ENCODE measurements around the gene ARRDC4. TPM values are rescaled to one million over a fixed set of nuclear protein-coding genes. Genes with fewer than 3 reads are reported as not detected.

The ARRDC4 gene
- polyA plus RNA-seq, 1 of the 3 experiments (the other 2 are of a cell fraction): 2.3 TPM

DNA sequence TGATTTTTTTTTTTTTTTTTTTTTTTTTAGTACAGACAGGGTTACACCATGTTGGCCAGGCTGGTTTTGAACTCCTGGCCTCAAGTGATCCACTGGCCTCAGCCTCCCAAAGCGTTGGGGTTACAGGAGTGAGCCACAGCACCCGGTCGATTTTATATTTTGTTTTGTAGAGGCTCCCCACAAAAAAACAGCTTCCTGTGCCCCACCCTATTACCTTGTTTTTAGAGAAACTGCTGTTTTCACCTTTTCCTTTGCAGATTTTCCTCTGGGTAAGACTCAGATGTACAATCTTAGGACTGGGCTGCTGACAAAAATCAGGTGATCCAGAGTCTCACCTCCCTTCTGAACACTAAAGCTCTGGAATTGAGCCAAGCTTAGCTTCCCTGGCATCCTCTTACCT lies 20.6 kb downstream of the ARRDC4 start:
- H3K9me3 ChIP-seq: no peaks in the 10 kb centered on the region
- H3K27me3 ChIP-seq (ENCODE audit: insufficient read depth): no peaks in the 10 kb centered on the region
- DNase-seq: no peak
- no peaks in the 10 kb centered on the region for H3K36me3 ChIP-seq (replicated peaks in 1 of 2; ENCODE audit: control insufficient read depth in 1 of 2, insufficient read depth in 2 of 2, low read length in 1 of 2)
- no peak overlapping the region for H3K27ac ChIP-seq (ENCODE audit: low read depth in 2 of 2, low read length in 1 of 2)
- H3K4me3 ChIP-seq (ENCODE audit: low read depth in 2 of 2, low read length in 1 of 2): no peak overlapping the region
- H3K9me2 ChIP-seq: no peaks in the 10 kb centered on the region
- H2AFZ ChIP-seq (ENCODE audit: low read depth): no peak overlapping the region
- TF ChIP-seq, protein P1, sequence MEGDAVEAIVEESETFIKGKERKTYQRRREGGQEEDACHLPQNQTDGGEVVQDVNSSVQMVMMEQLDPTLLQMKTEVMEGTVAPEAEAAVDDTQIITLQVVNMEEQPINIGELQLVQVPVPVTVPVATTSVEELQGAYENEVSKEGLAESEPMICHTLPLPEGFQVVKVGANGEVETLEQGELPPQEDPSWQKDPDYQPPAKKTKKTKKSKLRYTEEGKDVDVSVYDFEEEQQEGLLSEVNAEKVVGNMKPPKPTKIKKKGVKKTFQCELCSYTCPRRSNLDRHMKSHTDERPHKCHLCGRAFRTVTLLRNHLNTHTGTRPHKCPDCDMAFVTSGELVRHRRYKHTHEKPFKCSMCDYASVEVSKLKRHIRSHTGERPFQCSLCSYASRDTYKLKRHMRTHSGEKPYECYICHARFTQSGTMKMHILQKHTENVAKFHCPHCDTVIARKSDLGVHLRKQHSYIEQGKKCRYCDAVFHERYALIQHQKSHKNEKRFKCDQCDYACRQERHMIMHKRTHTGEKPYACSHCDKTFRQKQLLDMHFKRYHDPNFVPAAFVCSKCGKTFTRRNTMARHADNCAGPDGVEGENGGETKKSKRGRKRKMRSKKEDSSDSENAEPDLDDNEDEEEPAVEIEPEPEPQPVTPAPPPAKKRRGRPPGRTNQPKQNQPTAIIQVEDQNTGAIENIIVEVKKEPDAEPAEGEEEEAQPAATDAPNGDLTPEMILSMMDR (IDR thresholded peaks at IDR 0.05): no peak
- TF ChIP-seq RCOR1 (IDR thresholded peaks at IDR 0.05; ENCODE audit: low read length): no peak
- TF ChIP-seq RAD21 (IDR thresholded peaks at IDR 0.05; ENCODE audit: low read length): no peak
- TF ChIP-seq, protein P2, sequence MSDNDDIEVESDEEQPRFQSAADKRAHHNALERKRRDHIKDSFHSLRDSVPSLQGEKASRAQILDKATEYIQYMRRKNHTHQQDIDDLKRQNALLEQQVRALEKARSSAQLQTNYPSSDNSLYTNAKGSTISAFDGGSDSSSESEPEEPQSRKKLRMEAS (IDR thresholded peaks at IDR 0.05; ENCODE audit: low read depth): no peak
- TF ChIP-seq GABPA (IDR thresholded peaks at IDR 0.05; ENCODE audit: low read depth): no peak
- H3K4me2 ChIP-seq: no peak overlapping the region
- WGBS (ENCODE audit: low lambda C conversion rate): 31% methylated on average over 3 of the region's 3 CpGs
- no peaks in the 10 kb centered on the region for H3K79me2 ChIP-seq (ENCODE audit: insufficient read depth)
- H3K9ac ChIP-seq: no peak overlapping the region
- ChIA-PET CTCF (interaction anchor here (0.6 to 1.6 kb wide), 3 partner anchors 15 to 1045 kb away, joined by 3 read pairs; no protein-coding TSS in a partner anchor), POLR2A (no interaction called here)
- H3K4me1 ChIP-seq (ENCODE audit: control insufficient read depth in 1 of 2, insufficient read depth in 2 of 2, low read depth in 1 of 2, low read length in 1 of 2): no peaks in the 10 kb centered on the region; a peak in 1 of 4 replicates
- no peaks in the 10 kb centered on the region for H3F3A ChIP-seq (replicated peaks; ENCODE audit: insufficient read depth)
- no peaks in the 10 kb centered on the region for H4K20me1 ChIP-seq (ENCODE audit: insufficient read depth)

DNA sequence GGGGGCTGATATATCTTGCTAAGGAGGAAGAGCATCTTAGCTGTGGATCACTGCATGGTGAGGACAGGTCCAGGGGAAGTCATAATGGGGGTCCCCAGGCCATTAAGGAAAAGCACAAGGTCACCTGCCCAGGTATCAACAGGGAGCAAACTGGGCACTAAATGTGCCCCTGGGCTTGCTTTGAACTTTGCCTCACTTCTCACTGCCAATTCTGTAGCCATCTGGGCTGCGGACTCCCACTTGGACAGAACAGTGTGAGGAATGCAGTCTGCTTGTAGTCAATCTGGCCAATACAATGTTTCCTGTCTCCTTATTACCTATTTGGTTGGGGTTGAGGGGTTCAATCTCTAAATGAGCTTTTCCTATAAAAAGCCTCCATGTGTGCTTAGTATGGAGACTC lies 21.3 kb downstream of the ARRDC4 start:
- H2AFZ ChIP-seq (ENCODE audit: low read depth): no peak overlapping the region
- H3K9ac ChIP-seq: no peak overlapping the region
- no CpG with 5 or more reads among the region's 1 CpG for WGBS (ENCODE audit: low lambda C conversion rate)
- H3K27ac ChIP-seq (ENCODE audit: low read depth in 2 of 2, low read length in 1 of 2): no peak overlapping the region
- H3F3A ChIP-seq (replicated peaks; ENCODE audit: insufficient read depth): no peaks in the 10 kb centered on the region
- H3K79me2 ChIP-seq (ENCODE audit: insufficient read depth): no peaks in the 10 kb centered on the region
- no peaks in the 10 kb centered on the region for H4K20me1 ChIP-seq (ENCODE audit: insufficient read depth)
- no peaks in the 10 kb centered on the region for H3K9me3 ChIP-seq
- no peak for TF ChIP-seq SIN3A (IDR thresholded peaks at IDR 0.05; ENCODE audit: borderline replicate concordance, low read depth, low read length)
- H3K9me2 ChIP-seq: no peaks in the 10 kb centered on the region
- no peaks in the 10 kb centered on the region for H3K27me3 ChIP-seq (ENCODE audit: insufficient read depth)
- DNase-seq: no peak
- H3K4me3 ChIP-seq (ENCODE audit: low read depth in 2 of 2, low read length in 1 of 2): no peak overlapping the region
- no peak overlapping the region for H3K4me2 ChIP-seq
- ChIA-PET POLR2A (no interaction called here), CTCF (interaction anchor here (1.4 to 1.6 kb wide), 2 partner anchors 14 to 446 kb away, joined by 3 read pairs; no protein-coding TSS in a partner anchor)
- H3K36me3 ChIP-seq (replicated peaks in 1 of 2; ENCODE audit: control insufficient read depth in 1 of 2, insufficient read depth in 2 of 2, low read length in 1 of 2): no peaks in the 10 kb centered on the region
- H3K4me1 ChIP-seq (ENCODE audit: control insufficient read depth in 1 of 2, insufficient read depth in 2 of 2, low read depth in 1 of 2, low read length in 1 of 2): no peaks in the 10 kb centered on the region; a peak in 1 of 4 replicates

DNA sequence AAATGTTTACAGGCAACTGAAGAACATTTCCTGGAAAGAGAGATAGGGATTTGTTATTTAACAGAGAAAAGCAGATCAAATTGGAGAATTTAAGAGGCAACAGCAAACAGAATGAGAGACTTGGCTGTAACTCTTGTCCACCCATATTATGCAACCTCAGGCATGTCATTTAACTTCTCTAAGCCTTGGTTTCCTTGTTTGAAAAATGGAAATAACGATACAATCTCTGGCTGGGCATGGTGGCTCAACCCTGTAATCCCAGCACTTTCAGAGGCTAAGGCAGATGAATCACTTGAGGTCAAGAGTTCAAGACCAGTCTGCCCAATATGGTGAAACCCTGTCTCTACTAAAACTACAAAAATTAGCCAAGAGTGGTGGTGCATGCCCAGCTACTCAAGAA lies 23.7 kb downstream of the ARRDC4 start:
- Histone ChIP-seq H3K27me3 (ENCODE audit: insufficient read depth) (no peaks in the 10 kb centered on the region), H3K9me2 (no peaks in the 10 kb centered on the region), H3K4me1 (ENCODE audit: control insufficient read depth in 1 of 2, insufficient read depth in 2 of 2, low read depth in 1 of 2, low read length in 1 of 2) (no peaks in the 10 kb centered on the region), H3K4me2 (no peak overlapping the region), H3K9me3 (no peaks in the 10 kb centered on the region), H3K79me2 (ENCODE audit: insufficient read depth) (no peaks in the 10 kb centered on the region), H4K20me1 (ENCODE audit: insufficient read depth) (no peaks in the 10 kb centered on the region), H3K27ac (ENCODE audit: low read depth in 2 of 2, low read length in 1 of 2) (no peak overlapping the region), H3K36me3 (replicated peaks in 1 of 2; ENCODE audit: control insufficient read depth in 1 of 2, insufficient read depth in 2 of 2, low read length in 1 of 2) (no peaks in the 10 kb centered on the region), H3K9ac (no peak overlapping the region), H3F3A (replicated peaks; ENCODE audit: insufficient read depth) (no peaks in the 10 kb centered on the region), H3K4me3 (ENCODE audit: low read depth in 2 of 2, low read length in 1 of 2) (no peak overlapping the region), H2AFZ (ENCODE audit: low read depth) (no peak overlapping the region)
- 11% methylated on average over 1 of the region's 1 CpG for WGBS (ENCODE audit: low lambda C conversion rate)
- no peak for DNase-seq
- ChIA-PET CTCF (no interaction called here), POLR2A (no interaction called here)
- TF ChIP-seq RFX5 (IDR thresholded peaks at IDR 0.05; ENCODE audit: low read length) (no peak), TCF12 (IDR thresholded peaks at IDR 0.05) (no peak), TEAD4 (IDR thresholded peaks at IDR 0.05; ENCODE audit: borderline replicate concordance, insufficient read depth) (no peak), FOSL2 (IDR thresholded peaks at IDR 0.05; ENCODE audit: borderline replicate concordance, low read depth) (no peak), RAD21 (IDR thresholded peaks at IDR 0.05; ENCODE audit: low read length) (no peak), FOXJ3 (CRISPR knock-in tag; IDR thresholded peaks at IDR 0.05) (no peak), NRF1 (IDR thresholded peaks at IDR 0.05; ENCODE audit: low read depth, low read length) (no peak), CHD2 (IDR thresholded peaks at IDR 0.05; ENCODE audit: low read length, partially characterized antibody) (no peak), RXRA (IDR thresholded peaks at IDR 0.05; ENCODE audit: borderline replicate concordance, low read depth) (no peak), SMC3 (IDR thresholded peaks at IDR 0.05; ENCODE audit: low read depth, low read length) (no peak), EP300 (IDR thresholded peaks at IDR 0.05; ENCODE audit: borderline replicate concordance in 1 of 2, low read depth in 1 of 2, low read length in 1 of 2) (no peak)
- TF ChIP-seq, protein P2 (IDR thresholded peaks at IDR 0.05; ENCODE audit: low read depth): no peak
- TF ChIP-seq, protein P1 (IDR thresholded peaks at IDR 0.05): no peak
- TF ChIP-seq, protein P3, sequence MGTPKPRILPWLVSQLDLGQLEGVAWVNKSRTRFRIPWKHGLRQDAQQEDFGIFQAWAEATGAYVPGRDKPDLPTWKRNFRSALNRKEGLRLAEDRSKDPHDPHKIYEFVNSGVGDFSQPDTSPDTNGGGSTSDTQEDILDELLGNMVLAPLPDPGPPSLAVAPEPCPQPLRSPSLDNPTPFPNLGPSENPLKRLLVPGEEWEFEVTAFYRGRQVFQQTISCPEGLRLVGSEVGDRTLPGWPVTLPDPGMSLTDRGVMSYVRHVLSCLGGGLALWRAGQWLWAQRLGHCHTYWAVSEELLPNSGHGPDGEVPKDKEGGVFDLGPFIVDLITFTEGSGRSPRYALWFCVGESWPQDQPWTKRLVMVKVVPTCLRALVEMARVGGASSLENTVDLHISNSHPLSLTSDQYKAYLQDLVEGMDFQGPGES (IDR thresholded peaks at IDR 0.05; ENCODE audit: low read depth, low read length): no peak
